ENCODE measurements around the gene ACOX2. TPM values are rescaled to one million over a fixed set of nuclear protein-coding genes. Genes with fewer than 3 reads are reported as not detected.

ACOX2 gene
- total RNA-seq, 1 donor, result 28.6 TPM

GRCh38 chr3:58508437-58508836 is 28.6 kb downstream of the ACOX2 start:
- no peak overlapping the region for H3K27ac ChIP-seq (ENCODE audit: low read depth, low read length)
- no peak for TF ChIP-seq CTCF (IDR thresholded peaks at IDR 0.05; ENCODE audit: extremely low read depth, low read depth, low read length)
- H2AFZ ChIP-seq (ENCODE audit: low read length), result no peak overlapping the region
- no peaks in the 10 kb centered on the region for H3K4me1 ChIP-seq (ENCODE audit: insufficient read depth, low read length)
- no peaks in the 10 kb centered on the region for H3K27me3 ChIP-seq (ENCODE audit: insufficient read depth, low read length)
- peaks cover 2% of the 10 kb centered on the region for H3K79me2 ChIP-seq (ENCODE audit: insufficient read depth, low read length)
- no peak overlapping the region for H3K4me3 ChIP-seq (ENCODE audit: insufficient read depth, low read length)
- H4K20me1 ChIP-seq (ENCODE audit: insufficient read depth, low read length), result no peaks in the 10 kb centered on the region
- DNase-seq (ENCODE audit: insufficient read length, low spot score, missing footprints), result no peak
- peaks cover 8% of the 10 kb centered on the region for H3K36me3 ChIP-seq (ENCODE audit: insufficient read depth, low read length)
- H3K9me3 ChIP-seq (ENCODE audit: low read depth, low read length), result no peaks in the 10 kb centered on the region
- no peak overlapping the region for H3K4me2 ChIP-seq (ENCODE audit: insufficient read depth, low read length)

GRCh38 chr3:58507356-58508078 is 29.5 kb downstream of the ACOX2 start:
- H2AFZ ChIP-seq (ENCODE audit: low read length), result no peak overlapping the region
- no peak overlapping the region for H3K4me2 ChIP-seq (ENCODE audit: insufficient read depth, low read length)
- no peak for TF ChIP-seq CTCF (IDR thresholded peaks at IDR 0.05; ENCODE audit: extremely low read depth, low read depth, low read length)
- no peak overlapping the region for H3K27ac ChIP-seq (ENCODE audit: low read depth, low read length)
- no peaks in the 10 kb centered on the region for H3K4me1 ChIP-seq (ENCODE audit: insufficient read depth, low read length)
- H3K9me3 ChIP-seq (ENCODE audit: low read depth, low read length), result no peaks in the 10 kb centered on the region
- no peaks in the 10 kb centered on the region for H3K27me3 ChIP-seq (ENCODE audit: insufficient read depth, low read length)
- H3K79me2 ChIP-seq (ENCODE audit: insufficient read depth, low read length), result peaks cover 6% of the 10 kb centered on the region
- H4K20me1 ChIP-seq (ENCODE audit: insufficient read depth, low read length), result no peaks in the 10 kb centered on the region
- no peak for DNase-seq (ENCODE audit: insufficient read length, low spot score, missing footprints)
- peaks cover 8% of the 10 kb centered on the region for H3K36me3 ChIP-seq (ENCODE audit: insufficient read depth, low read length)
- no peak overlapping the region for H3K4me3 ChIP-seq (ENCODE audit: insufficient read depth, low read length)

GRCh38 chr3:58502872-58503271 is 34.1 kb downstream of the ACOX2 start:
- peaks cover 10% of the 10 kb centered on the region for H3K36me3 ChIP-seq (ENCODE audit: insufficient read depth, low read length)
- no peak overlapping the region for H3K4me2 ChIP-seq (ENCODE audit: insufficient read depth, low read length)
- no peak overlapping the region for H3K4me3 ChIP-seq (ENCODE audit: insufficient read depth, low read length)
- no peaks in the 10 kb centered on the region for H3K9me3 ChIP-seq (ENCODE audit: low read depth, low read length)
- DNase-seq (ENCODE audit: insufficient read length, low spot score, missing footprints), result no peak
- TF ChIP-seq CTCF (IDR thresholded peaks at IDR 0.05; ENCODE audit: extremely low read depth, low read depth, low read length), result no peak
- H3K79me2 ChIP-seq (ENCODE audit: insufficient read depth, low read length), result peaks cover 32% of the 10 kb centered on the region
- no peaks in the 10 kb centered on the region for H3K27me3 ChIP-seq (ENCODE audit: insufficient read depth, low read length)
- no peaks in the 10 kb centered on the region for H3K4me1 ChIP-seq (ENCODE audit: insufficient read depth, low read length)
- H4K20me1 ChIP-seq (ENCODE audit: insufficient read depth, low read length), result no peaks in the 10 kb centered on the region
- no peak overlapping the region for H2AFZ ChIP-seq (ENCODE audit: low read length)
- H3K27ac ChIP-seq (ENCODE audit: low read depth, low read length), result no peak overlapping the region

- Histone ChIP-seq H3K9me3 (ENCODE audit: low read depth, low read length) (no peaks in the 10 kb centered on the region), H3K36me3 (ENCODE audit: insufficient read depth, low read length) (peaks cover 10% of the 10 kb centered on the region), H4K20me1 (ENCODE audit: insufficient read depth, low read length) (peaks cover 25% of the 10 kb centered on the region), H2AFZ (ENCODE audit: low read length) (no peak overlapping the region), H3K27me3 (ENCODE audit: insufficient read depth, low read length) (no peaks in the 10 kb centered on the region), H3K27ac (ENCODE audit: low read depth, low read length) (peak overlapping the region; percentile 1), H3K4me2 (ENCODE audit: insufficient read depth, low read length) (no peak overlapping the region), H3K4me1 (ENCODE audit: insufficient read depth, low read length) (peaks cover 38% of the 10 kb centered on the region), H3K4me3 (ENCODE audit: insufficient read depth, low read length) (no peak overlapping the region), H3K79me2 (ENCODE audit: insufficient read depth, low read length) (peaks cover 74% of the 10 kb centered on the region)
- TF ChIP-seq CTCF (IDR thresholded peaks at IDR 0.05; ENCODE audit: extremely low read depth, low read depth, low read length), result no peak
- DNase-seq (ENCODE audit: insufficient read length, low spot score, missing footprints), result no peak
Measured at GRCh38 chr3:58497097-58497496, 39.9 kb downstream of the ACOX2 start.
